ENCODE results near the gene DYNC2I2. TPM values are rescaled to one million over a fixed set of nuclear protein-coding genes. Genes with fewer than 3 reads are reported as not detected.
"Not testable (repeated sequence)": the region's sequence is repeated elsewhere in the genome, so short reads cannot be mapped to it uniquely, and the experiment has no call there.

The DYNC2I2 gene
- total RNA-seq, 1 donor from 2014 or later = 24.0 TPM

DNA sequence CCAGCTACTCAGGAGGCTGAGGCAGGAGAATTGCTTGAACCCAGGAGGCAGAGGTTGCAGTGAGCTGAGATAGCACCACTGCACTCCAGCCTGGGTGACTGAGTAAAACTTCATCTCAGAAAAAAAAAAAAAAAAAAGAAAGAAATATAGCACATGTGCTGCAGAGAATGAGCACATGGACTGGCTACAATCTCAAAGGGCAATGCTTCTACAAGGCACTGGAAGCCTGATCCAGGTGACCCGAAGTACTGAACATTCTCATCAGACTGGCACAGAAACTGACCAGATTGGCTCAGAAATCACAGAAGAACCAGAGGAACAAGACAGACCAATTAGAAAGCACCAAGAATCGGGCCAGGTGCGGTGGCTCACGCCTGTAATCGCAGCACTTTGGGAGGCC is 4.8 kb downstream of the DYNC2I2 start:
- Mint-ChIP-seq H3K4me3 (ENCODE audit: unreplicated experiment) (no peak overlapping the region), H3K9me3 (ENCODE audit: low read depth) (no peaks in the 10 kb centered on the region), H3K4me1 (ENCODE audit: low read depth) (peaks cover 14% of the 10 kb centered on the region), H3K27ac (ENCODE audit: unreplicated experiment) (no peak overlapping the region), H3K27me3 (ENCODE audit: low read depth) (no peaks in the 10 kb centered on the region), H3K36me3 (ENCODE audit: low read depth) (no peaks in the 10 kb centered on the region)
- TF ChIP-seq, protein P1, sequence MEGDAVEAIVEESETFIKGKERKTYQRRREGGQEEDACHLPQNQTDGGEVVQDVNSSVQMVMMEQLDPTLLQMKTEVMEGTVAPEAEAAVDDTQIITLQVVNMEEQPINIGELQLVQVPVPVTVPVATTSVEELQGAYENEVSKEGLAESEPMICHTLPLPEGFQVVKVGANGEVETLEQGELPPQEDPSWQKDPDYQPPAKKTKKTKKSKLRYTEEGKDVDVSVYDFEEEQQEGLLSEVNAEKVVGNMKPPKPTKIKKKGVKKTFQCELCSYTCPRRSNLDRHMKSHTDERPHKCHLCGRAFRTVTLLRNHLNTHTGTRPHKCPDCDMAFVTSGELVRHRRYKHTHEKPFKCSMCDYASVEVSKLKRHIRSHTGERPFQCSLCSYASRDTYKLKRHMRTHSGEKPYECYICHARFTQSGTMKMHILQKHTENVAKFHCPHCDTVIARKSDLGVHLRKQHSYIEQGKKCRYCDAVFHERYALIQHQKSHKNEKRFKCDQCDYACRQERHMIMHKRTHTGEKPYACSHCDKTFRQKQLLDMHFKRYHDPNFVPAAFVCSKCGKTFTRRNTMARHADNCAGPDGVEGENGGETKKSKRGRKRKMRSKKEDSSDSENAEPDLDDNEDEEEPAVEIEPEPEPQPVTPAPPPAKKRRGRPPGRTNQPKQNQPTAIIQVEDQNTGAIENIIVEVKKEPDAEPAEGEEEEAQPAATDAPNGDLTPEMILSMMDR (IDR thresholded peaks at IDR 0.05) = no peak
- no peak for DNase-seq (ENCODE audit: low spot score)

DNA sequence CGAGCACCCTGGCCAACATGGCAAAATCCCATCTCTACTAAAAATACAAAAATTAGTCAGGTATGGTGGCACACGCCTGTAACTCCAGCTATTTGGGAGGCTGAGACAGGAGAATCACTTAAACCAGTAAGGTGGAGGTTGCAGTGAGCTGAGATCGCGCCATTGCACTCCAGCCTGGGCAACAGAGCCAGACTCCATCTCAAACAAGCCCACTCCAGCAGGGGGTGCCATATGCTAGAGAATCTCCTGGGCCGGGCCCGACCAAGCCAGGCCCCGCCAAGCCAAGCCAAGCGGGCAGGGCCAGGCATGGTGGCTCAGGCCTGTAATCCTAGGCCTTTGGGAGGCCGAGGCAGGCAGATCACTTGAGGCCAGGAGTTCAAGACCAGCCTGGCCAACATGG is 8.4 kb downstream of the DYNC2I2 start:
- TF ChIP-seq, protein P1 (IDR thresholded peaks at IDR 0.05) = peak; percentile 68
- peaks cover 13% of the 10 kb centered on the region for H3K4me1 Mint-ChIP-seq (ENCODE audit: low read depth)
- H3K4me3 Mint-ChIP-seq (ENCODE audit: unreplicated experiment); H3K27me3 Mint-ChIP-seq (ENCODE audit: low read depth); H3K36me3 Mint-ChIP-seq (ENCODE audit: low read depth); H3K9me3 Mint-ChIP-seq (ENCODE audit: low read depth); H3K27ac Mint-ChIP-seq (ENCODE audit: unreplicated experiment); DNase-seq (ENCODE audit: low spot score): not testable (repeated sequence)

DNA sequence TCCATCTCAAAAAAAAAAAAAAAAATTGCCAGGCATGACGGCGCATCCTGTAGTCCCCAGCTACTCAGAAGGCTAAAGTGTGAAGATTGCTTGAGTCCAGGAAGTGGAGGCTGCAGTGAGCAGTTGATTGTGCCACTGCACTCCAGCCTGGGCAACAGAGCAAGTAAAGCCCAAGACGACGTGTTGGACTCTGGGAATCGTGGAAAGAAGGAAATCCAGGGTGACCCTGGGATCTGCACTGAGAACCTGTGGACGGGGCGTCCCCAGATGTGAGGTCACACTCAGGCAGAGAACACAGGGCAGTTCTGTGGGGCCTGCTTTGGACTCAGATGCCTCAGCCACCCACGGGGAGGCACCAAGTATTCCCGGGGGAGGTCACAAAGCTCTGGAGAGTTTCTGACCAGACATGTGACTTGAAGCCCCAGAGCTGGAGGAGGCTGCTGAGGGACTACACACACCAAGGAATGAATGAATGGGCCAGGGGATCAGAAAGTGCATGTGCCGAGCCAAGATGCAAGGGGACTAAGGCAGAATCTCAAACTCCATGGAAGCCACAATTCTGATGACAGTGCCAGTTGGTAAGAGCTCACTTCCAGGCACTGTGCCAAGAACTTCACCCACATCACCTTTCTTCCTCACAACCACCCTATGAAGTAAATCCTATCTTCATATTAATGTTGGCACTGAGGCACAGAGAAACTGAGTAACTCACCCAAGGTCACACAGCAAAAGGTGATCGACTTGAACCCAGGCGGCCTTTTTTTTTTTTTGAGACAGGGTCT is 12.9 kb downstream of the DYNC2I2 start:
- DNase-seq (ENCODE audit: low spot score) = no peak
- Mint-ChIP-seq H3K9me3 (ENCODE audit: low read depth) (no peaks in the 10 kb centered on the region), H3K36me3 (ENCODE audit: low read depth) (no peaks in the 10 kb centered on the region), H3K27me3 (ENCODE audit: low read depth) (no peaks in the 10 kb centered on the region), H3K4me1 (ENCODE audit: low read depth) (peaks cover 12% of the 10 kb centered on the region), H3K4me3 (ENCODE audit: unreplicated experiment) (no peak overlapping the region), H3K27ac (ENCODE audit: unreplicated experiment) (no peak overlapping the region)
- TF ChIP-seq, protein P1 (IDR thresholded peaks at IDR 0.05) = no peak

DNA sequence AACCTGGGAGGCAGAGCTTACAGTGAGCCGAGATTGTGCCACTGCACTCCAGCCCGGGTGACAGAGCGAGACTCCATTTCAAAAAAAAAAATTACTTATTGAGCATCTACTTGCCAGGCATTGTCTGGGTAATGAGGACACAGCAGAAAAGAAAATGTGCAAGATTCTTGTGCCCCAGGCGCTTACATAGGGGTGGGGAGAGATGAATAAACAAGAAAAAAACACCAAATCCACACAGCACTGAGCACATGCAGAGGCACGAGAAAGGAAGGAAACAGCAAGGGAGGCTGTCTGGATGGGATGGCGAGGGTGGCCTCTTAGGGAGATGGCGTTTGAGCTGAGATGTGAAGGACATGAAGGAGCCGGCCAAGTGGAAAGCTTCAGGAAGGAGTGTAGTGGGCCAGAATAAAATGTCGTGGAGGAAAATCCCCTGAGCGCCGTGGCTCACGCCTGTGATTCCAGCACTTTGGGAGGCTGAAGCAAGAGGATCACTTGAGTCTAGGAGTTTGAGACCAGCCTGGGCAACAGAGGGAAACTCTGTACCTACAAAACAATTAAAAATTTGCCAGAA is 13.9 kb downstream of the DYNC2I2 start:
- H3K4me3 Mint-ChIP-seq (ENCODE audit: unreplicated experiment) = no peak overlapping the region
- H3K27ac Mint-ChIP-seq (ENCODE audit: unreplicated experiment) = no peak overlapping the region
- no peak for DNase-seq (ENCODE audit: low spot score)
- H3K4me1 Mint-ChIP-seq (ENCODE audit: low read depth) = peaks cover 12% of the 10 kb centered on the region
- no peaks in the 10 kb centered on the region for H3K9me3 Mint-ChIP-seq (ENCODE audit: low read depth)
- H3K27me3 Mint-ChIP-seq (ENCODE audit: low read depth) = no peaks in the 10 kb centered on the region
- TF ChIP-seq, protein P1 (IDR thresholded peaks at IDR 0.05) = no peak
- no peaks in the 10 kb centered on the region for H3K36me3 Mint-ChIP-seq (ENCODE audit: low read depth)

DNA sequence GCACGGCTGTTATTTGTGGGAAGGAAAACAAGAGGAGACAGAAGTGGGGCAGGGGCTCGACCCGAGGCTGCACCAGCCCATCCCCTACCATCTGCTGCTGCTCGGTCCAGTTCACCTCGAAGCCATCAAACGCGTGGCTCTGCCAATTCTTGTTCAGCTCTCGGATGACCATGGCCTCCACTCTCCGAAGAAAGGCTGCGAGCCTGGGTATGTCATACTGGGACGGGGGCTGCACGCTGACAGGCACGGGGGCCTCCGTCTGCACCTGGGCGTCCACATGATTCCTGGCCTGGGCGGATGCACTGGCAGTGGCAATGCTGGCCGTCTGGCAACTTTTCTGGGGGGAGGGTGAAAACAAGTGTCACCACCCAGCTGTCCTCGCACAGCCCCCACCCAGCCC is 16.0 kb downstream of the DYNC2I2 start:
- Mint-ChIP-seq H3K9me3 (ENCODE audit: low read depth) (no peaks in the 10 kb centered on the region), H3K27me3 (ENCODE audit: low read depth) (no peaks in the 10 kb centered on the region), H3K27ac (ENCODE audit: unreplicated experiment) (no peak overlapping the region), H3K36me3 (ENCODE audit: low read depth) (no peaks in the 10 kb centered on the region), H3K4me3 (ENCODE audit: unreplicated experiment) (no peak overlapping the region), H3K4me1 (ENCODE audit: low read depth) (peaks cover 28% of the 10 kb centered on the region)
- DNase-seq (ENCODE audit: low spot score) = no peak
- TF ChIP-seq, protein P1 (IDR thresholded peaks at IDR 0.05) = no peak

All from chondrocyte (in vitro differentiated cells).